WTC11 (cell line): ENCODE measurements around the gene PRKRIP1. TPM values are rescaled to one million over a fixed set of nuclear protein-coding genes. Genes with fewer than 3 reads are reported as not detected.

Experiments used
- ATAC-seq: fragments of 200-7000 bp; cut with Tn5 transposase; 2 replicates; pipeline ENCODE4 v1.10.0; 2021; ENCODE audit warnings: mild to moderate bottlenecking, moderate library complexity
- CTCF ChIA-PET: fragments of 300-600 bp; sonication (Branson Sonifier 250); formaldehyde crosslinking; loops from one replicate; lab custom pipeline; 2021; ENCODE audit warnings: antibody characterized with exemption; lab: Charles Lee
- POLR2A ChIA-PET: fragments of 350-600 bp; sonication (Branson Sonifier 250); formaldehyde crosslinking; loops from one replicate; lab custom pipeline; 2021; ENCODE audit warnings: antibody characterized with exemption; lab: Charles Lee
- DNase-seq: peaks from one replicate; pipeline ENCODE4 v3.0.0; 2021; ENCODE audit warnings: low spot score
- H3K27ac Mint-ChIP-seq: 2 replicates; pipeline ENCODE4 v1.8.0; 2021; ENCODE audit warnings: mixed read lengths
- H3K27me3 Mint-ChIP-seq: 2 replicates; pipeline ENCODE4 v1.8.0; 2021; ENCODE audit warnings: low read depth, mild to moderate bottlenecking, moderate library complexity, mixed read lengths
- H3K36me3 Mint-ChIP-seq: 2 replicates; pipeline ENCODE4 v1.8.0; 2021; ENCODE audit warnings: mixed read lengths
- H3K4me1 Mint-ChIP-seq: 2 replicates; pipeline ENCODE4 v1.8.0; 2022; ENCODE audit warnings: mixed read lengths
- H3K4me3 Mint-ChIP-seq: 2 replicates; pipeline ENCODE4 v1.8.0; 2021; ENCODE audit warnings: mild to moderate bottlenecking, moderate library complexity, mixed read lengths
- H3K9me3 Mint-ChIP-seq: 2 replicates; pipeline ENCODE4 v1.8.0; 2021; ENCODE audit warnings: mixed read lengths
- GRHL2 ChIP-seq: fragments of 250-450 bp; sonication (Bioruptor Pico); IDR thresholded peaks from 2 replicates; pipeline ENCODE4 v1.8.0; 2022; ENCODE audit warnings: mild to moderate bottlenecking, moderate library complexity; ENCODE audit not compliant: insufficient replicate concordance, severe bottlenecking
- IRF2 ChIP-seq: sonication (generic); formaldehyde crosslinking; IDR thresholded peaks from 2 replicates; pipeline ENCODE4 v1.8.0; 2022; ENCODE audit warnings: low read depth, missing genetic modification reagents, borderline replicate concordance
- NR2C2 ChIP-seq: sonication (generic); formaldehyde crosslinking; IDR thresholded peaks from 2 replicates; pipeline ENCODE4 v1.8.0; 2022; ENCODE audit warnings: mild to moderate bottlenecking, missing genetic modification reagents
- RORB ChIP-seq: fragments of 250-450 bp; sonication (Bioruptor Pico); IDR thresholded peaks from 2 replicates; pipeline ENCODE4 v1.9.0; 2021; ENCODE audit warnings: mild to moderate bottlenecking
- SOX15 ChIP-seq: fragments of 250-450 bp; sonication (Bioruptor Pico); IDR thresholded peaks from 2 replicates; pipeline ENCODE4 v1.9.0; 2021; ENCODE audit warnings: mild to moderate bottlenecking
- ZNF219 ChIP-seq: sonication (generic); formaldehyde crosslinking; IDR thresholded peaks from 2 replicates; pipeline ENCODE4 v1.8.0; 2023; ENCODE audit warnings: missing genetic modification reagents, mild to moderate bottlenecking, borderline replicate concordance
- ZNF232 ChIP-seq: sonication (generic); formaldehyde crosslinking; IDR thresholded peaks from 2 replicates; pipeline ENCODE4 v1.8.0; 2022; ENCODE audit warnings: mild to moderate bottlenecking, missing genetic modification reagents
- ZNF396 ChIP-seq: fragments of 250-450 bp; sonication (Bioruptor Pico); IDR thresholded peaks from 2 replicates; pipeline ENCODE4 v1.8.0; 2021; ENCODE audit warnings: mild to moderate bottlenecking, moderate library complexity, borderline replicate concordance
- ZNF423 ChIP-seq: fragments of 250-450 bp; sonication (Bioruptor Pico); IDR thresholded peaks from 2 replicates; pipeline ENCODE4 v2.1.2; 2022; ENCODE audit warnings: mild to moderate bottlenecking, moderate library complexity
- ZNF671 ChIP-seq: fragments of 250-450 bp; sonication (Bioruptor Pico); IDR thresholded peaks from 2 replicates; pipeline ENCODE4 v1.8.0; 2021; ENCODE audit warnings: mild to moderate bottlenecking
- total RNA-seq: library from RNA; stranded (reverse); gene quantifications from 3 replicates; pipeline ENCODE4 v1.2.3, GENCODE V29; 2021
- TF ChIP-seq, protein P1 (sequence below): sonication (generic); formaldehyde crosslinking; IDR thresholded peaks from 2 replicates; pipeline ENCODE4 v1.8.1; 2022; ENCODE audit warnings: mild to moderate bottlenecking, missing genetic modification reagents, moderate library complexity, borderline replicate concordance
- TF ChIP-seq, protein P2 (sequence below): sonication (generic); formaldehyde crosslinking; IDR thresholded peaks from 2 replicates; pipeline ENCODE4 v1.8.1; 2023; ENCODE audit warnings: mild to moderate bottlenecking, missing genetic modification reagents, moderate library complexity
- TF ChIP-seq, protein P3 (sequence below): fragments of 250-450 bp; sonication (Bioruptor Pico); conservative IDR thresholded peaks from 2 replicates; pipeline ENCODE4 v1.9.0; 2021; ENCODE audit warnings: mild to moderate bottlenecking
- TF ChIP-seq, protein P4 (sequence below): sonication (generic); formaldehyde crosslinking; IDR thresholded peaks from 2 replicates; pipeline ENCODE4 v1.8.1; 2023; ENCODE audit warnings: mild to moderate bottlenecking, moderate library complexity, missing genetic modification reagents
- TF ChIP-seq, protein P5 (sequence below): sonication (generic); formaldehyde crosslinking; IDR thresholded peaks from 2 replicates; pipeline ENCODE4 v1.8.1; 2023; ENCODE audit warnings: mild to moderate bottlenecking, missing genetic modification reagents, moderate library complexity
- TF ChIP-seq, protein P6 (sequence below): sonication (generic); formaldehyde crosslinking; conservative IDR thresholded peaks from 2 replicates; pipeline ENCODE4 v1.8.1; 2023; ENCODE audit warnings: mild to moderate bottlenecking, low read depth, missing genetic modification reagents, moderate library complexity
- TF ChIP-seq, protein P7 (sequence below): sonication (generic); formaldehyde crosslinking; IDR thresholded peaks from 2 replicates; pipeline ENCODE4 v1.8.0; 2023; ENCODE audit warnings: mild to moderate bottlenecking, missing genetic modification reagents

Gene PRKRIP1
- total RNA-seq, 1 experiment from 2014 or later = 27.5 TPM

DNA sequence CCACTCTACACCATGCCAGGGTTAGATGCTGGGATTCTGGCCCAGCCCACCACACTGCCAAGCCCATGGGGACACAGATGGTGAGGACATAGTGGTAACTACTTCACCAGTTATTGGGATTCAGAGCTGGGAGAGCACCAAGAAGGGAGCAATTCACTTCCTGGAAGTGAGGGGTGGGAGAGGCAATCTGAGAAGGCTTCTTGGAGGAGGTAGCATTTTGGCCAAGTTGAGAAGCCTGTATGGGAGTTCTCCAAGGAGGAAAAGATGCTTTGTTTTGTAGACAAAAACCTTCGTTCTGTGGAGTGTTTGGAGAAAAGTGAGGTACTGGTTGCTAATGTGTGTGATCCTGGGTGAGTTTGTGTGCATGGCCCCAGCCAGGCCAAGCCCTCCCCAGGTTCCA is 3.8 kb upstream of the PRKRIP1 start:
- H3K9me3 Mint-ChIP-seq = no peaks in the 10 kb centered on the region
- ATAC-seq (no peak), DNase-seq (no peak)
- CTCF ChIA-PET = interaction anchor here (1.1 kb wide), 1 partner anchor 103 kb away, joined by 3 read pairs; no protein-coding TSS in a partner anchor
- no peaks in the 10 kb centered on the region for H3K27me3 Mint-ChIP-seq
- no peak overlapping the region for H3K4me3 Mint-ChIP-seq
- peak overlapping the region; percentile 4; the same call in 1 of the 2 replicates for H3K27ac Mint-ChIP-seq
- peaks cover 4% of the 10 kb centered on the region for H3K4me1 Mint-ChIP-seq
- TF ChIP-seq ZNF423 (CRISPR knock-in tag) (no peak), SOX15 (CRISPR knock-in tag) (no peak), IRF2 (CRISPR knock-in tag) (no peak)
- TF ChIP-seq, protein P1, sequence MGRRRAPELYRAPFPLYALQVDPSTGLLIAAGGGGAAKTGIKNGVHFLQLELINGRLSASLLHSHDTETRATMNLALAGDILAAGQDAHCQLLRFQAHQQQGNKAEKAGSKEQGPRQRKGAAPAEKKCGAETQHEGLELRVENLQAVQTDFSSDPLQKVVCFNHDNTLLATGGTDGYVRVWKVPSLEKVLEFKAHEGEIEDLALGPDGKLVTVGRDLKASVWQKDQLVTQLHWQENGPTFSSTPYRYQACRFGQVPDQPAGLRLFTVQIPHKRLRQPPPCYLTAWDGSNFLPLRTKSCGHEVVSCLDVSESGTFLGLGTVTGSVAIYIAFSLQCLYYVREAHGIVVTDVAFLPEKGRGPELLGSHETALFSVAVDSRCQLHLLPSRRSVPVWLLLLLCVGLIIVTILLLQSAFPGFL (CRISPR knock-in tag) = no peak
- TF ChIP-seq, protein P2, sequence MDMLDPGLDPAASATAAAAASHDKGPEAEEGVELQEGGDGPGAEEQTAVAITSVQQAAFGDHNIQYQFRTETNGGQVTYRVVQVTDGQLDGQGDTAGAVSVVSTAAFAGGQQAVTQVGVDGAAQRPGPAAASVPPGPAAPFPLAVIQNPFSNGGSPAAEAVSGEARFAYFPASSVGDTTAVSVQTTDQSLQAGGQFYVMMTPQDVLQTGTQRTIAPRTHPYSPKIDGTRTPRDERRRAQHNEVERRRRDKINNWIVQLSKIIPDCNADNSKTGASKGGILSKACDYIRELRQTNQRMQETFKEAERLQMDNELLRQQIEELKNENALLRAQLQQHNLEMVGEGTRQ (CRISPR knock-in tag) = no peak
- TF ChIP-seq, all 79 proteins: peak for 0
- peaks cover 9% of the 10 kb centered on the region for H3K36me3 Mint-ChIP-seq
- POLR2A ChIA-PET = interaction anchor here (0.5 kb wide), 1 partner anchor 10 kb away, joined by 4 read pairs; no protein-coding TSS in a partner anchor

DNA sequence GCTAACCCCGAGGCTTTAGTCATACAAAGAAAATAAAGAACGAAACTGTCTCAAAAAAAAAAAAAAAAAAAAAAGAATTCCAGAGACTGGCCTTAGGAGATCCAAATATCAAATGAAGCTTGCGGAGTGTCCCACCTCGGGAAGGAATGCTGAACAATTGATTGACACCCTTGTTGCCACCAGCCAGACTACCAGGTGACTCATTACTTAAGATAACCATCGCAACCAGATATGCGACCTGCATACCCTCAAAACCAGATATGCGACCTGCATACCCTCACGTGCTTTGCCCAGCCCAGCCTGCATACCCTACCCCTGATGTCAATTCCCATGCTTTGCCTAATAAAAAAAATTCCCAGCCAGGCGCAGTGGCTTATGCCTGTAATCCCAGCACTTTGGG is 2.7 kb upstream of the PRKRIP1 start:
- CTCF ChIA-PET = interaction anchor here (0.7 to 2.9 kb wide), 4 partner anchors 11 to 114 kb away, joined by 4 to 13 read pairs (median 5); no protein-coding TSS in a partner anchor
- H3K27me3 Mint-ChIP-seq = no peaks in the 10 kb centered on the region
- H3K4me1 Mint-ChIP-seq = peaks cover 5% of the 10 kb centered on the region
- ATAC-seq = no peak
- H3K9me3 Mint-ChIP-seq = no peaks in the 10 kb centered on the region
- H3K4me3 Mint-ChIP-seq = no peak overlapping the region
- H3K36me3 Mint-ChIP-seq = peaks cover 10% of the 10 kb centered on the region
- POLR2A ChIA-PET = interaction anchor here (0.6 to 0.7 kb wide), 2 partner anchors 240 to 367 kb away, joined by 10 read pairs; no protein-coding TSS in a partner anchor
- no peak overlapping the region for H3K27ac Mint-ChIP-seq
- DNase-seq = no peak
- TF ChIP-seq, protein P3, sequence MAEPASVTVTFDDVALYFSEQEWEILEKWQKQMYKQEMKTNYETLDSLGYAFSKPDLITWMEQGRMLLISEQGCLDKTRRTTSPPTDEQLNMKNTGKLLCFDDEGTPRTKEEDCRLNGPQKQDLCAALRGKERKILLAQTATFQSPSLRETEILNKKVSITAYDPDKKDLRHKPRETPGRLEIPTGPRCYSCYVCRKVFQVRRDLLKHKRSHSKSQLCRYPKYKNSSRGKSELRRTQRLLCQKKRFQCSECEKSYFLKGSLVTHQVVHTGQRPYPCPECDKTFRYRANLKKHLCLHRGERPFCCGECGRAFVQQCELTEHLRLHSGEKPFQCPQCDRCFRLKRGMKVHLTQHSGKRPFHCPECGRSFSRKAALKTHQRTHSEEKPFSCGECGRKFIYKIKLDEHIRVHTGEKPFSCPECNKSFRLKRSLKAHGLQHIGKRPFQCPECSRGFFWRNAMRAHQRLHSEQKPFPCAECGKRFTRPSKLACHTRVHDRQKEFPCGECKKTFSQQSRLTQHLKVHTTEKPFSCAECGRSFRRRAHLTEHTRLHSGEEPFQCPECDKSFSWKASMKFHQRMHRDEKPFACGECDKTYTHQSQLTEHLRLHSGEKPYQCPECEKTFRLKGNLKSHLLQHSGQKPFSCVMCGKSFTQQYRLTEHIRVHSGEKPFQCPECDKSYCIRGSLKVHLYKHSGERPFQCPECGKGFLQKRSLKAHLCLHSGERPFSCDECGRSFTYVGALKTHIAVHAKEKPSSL (CRISPR knock-in tag) = no peak
- TF ChIP-seq, protein P1 (CRISPR knock-in tag) = no peak
- TF ChIP-seq ZNF671 (CRISPR knock-in tag) (no peak), ZNF396 (CRISPR knock-in tag) (no peak), ZNF219 (CRISPR knock-in tag) (no peak), RORB (CRISPR knock-in tag) (no peak), NR2C2 (no peak), GRHL2 (CRISPR knock-in tag) (no peak), ZNF232 (CRISPR knock-in tag) (no peak)
- TF ChIP-seq, protein P4, sequence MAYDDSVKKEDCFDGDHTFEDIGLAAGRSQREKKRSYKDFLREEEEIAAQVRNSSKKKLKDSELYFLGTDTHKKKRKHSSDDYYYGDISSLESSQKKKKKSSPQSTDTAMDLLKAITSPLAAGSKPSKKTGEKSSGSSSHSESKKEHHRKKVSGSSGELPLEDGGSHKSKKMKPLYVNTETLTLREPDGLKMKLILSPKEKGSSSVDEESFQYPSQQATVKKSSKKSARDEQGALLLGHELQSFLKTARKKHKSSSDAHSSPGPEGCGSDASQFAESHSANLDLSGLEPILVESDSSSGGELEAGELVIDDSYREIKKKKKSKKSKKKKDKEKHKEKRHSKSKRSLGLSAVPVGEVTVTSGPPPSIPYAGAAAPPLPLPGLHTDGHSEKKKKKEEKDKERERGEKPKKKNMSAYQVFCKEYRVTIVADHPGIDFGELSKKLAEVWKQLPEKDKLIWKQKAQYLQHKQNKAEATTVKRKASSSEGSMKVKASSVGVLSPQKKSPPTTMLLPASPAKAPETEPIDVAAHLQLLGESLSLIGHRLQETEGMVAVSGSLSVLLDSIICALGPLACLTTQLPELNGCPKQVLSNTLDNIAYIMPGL = no peak
- TF ChIP-seq, protein P5, sequence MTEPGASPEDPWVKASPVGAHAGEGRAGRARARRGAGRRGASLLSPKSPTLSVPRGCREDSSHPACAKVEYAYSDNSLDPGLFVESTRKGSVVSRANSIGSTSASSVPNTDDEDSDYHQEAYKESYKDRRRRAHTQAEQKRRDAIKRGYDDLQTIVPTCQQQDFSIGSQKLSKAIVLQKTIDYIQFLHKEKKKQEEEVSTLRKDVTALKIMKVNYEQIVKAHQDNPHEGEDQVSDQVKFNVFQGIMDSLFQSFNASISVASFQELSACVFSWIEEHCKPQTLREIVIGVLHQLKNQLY (CRISPR knock-in tag) = no peak
- TF ChIP-seq, protein P6, sequence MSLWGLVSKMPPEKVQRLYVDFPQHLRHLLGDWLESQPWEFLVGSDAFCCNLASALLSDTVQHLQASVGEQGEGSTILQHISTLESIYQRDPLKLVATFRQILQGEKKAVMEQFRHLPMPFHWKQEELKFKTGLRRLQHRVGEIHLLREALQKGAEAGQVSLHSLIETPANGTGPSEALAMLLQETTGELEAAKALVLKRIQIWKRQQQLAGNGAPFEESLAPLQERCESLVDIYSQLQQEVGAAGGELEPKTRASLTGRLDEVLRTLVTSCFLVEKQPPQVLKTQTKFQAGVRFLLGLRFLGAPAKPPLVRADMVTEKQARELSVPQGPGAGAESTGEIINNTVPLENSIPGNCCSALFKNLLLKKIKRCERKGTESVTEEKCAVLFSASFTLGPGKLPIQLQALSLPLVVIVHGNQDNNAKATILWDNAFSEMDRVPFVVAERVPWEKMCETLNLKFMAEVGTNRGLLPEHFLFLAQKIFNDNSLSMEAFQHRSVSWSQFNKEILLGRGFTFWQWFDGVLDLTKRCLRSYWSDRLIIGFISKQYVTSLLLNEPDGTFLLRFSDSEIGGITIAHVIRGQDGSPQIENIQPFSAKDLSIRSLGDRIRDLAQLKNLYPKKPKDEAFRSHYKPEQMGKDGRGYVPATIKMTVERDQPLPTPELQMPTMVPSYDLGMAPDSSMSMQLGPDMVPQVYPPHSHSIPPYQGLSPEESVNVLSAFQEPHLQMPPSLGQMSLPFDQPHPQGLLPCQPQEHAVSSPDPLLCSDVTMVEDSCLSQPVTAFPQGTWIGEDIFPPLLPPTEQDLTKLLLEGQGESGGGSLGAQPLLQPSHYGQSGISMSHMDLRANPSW (CRISPR knock-in tag) = no peak
- TF ChIP-seq, protein P2 (CRISPR knock-in tag) = no peak
- TF ChIP-seq, protein P7, sequence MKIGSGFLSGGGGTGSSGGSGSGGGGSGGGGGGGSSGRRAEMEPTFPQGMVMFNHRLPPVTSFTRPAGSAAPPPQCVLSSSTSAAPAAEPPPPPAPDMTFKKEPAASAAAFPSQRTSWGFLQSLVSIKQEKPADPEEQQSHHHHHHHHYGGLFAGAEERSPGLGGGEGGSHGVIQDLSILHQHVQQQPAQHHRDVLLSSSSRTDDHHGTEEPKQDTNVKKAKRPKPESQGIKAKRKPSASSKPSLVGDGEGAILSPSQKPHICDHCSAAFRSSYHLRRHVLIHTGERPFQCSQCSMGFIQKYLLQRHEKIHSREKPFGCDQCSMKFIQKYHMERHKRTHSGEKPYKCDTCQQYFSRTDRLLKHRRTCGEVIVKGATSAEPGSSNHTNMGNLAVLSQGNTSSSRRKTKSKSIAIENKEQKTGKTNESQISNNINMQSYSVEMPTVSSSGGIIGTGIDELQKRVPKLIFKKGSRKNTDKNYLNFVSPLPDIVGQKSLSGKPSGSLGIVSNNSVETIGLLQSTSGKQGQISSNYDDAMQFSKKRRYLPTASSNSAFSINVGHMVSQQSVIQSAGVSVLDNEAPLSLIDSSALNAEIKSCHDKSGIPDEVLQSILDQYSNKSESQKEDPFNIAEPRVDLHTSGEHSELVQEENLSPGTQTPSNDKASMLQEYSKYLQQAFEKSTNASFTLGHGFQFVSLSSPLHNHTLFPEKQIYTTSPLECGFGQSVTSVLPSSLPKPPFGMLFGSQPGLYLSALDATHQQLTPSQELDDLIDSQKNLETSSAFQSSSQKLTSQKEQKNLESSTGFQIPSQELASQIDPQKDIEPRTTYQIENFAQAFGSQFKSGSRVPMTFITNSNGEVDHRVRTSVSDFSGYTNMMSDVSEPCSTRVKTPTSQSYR (CRISPR knock-in tag) = no peak
